Neural progenitor cell (in vitro differentiated cells): ENCODE measurements around the gene SH3BP5L.

Experiments used
- EZH2 ChIP-seq: fragments of 200-600 bp; sonication (generic); IDR thresholded peaks from 2 replicates; pipeline ENCODE4 v1.6.1; 2017; ENCODE audit warnings: antibody characterized with exemption, mild to moderate bottlenecking, moderate library complexity
- EZH2phosphoT487 ChIP-seq: fragments of 200-600 bp; sonication (generic); IDR thresholded peaks from 2 replicates; pipeline ENCODE4 v1.6.1; 2017; ENCODE audit warnings: antibody characterized with exemption
- TF ChIP-seq, protein P1 (sequence below): fragments of 200-600 bp; sonication (generic); IDR thresholded peaks from 2 replicates; pipeline ENCODE4 v1.5.1; 2017; ENCODE audit warnings: antibody characterized with exemption, mild to moderate bottlenecking

DNA sequence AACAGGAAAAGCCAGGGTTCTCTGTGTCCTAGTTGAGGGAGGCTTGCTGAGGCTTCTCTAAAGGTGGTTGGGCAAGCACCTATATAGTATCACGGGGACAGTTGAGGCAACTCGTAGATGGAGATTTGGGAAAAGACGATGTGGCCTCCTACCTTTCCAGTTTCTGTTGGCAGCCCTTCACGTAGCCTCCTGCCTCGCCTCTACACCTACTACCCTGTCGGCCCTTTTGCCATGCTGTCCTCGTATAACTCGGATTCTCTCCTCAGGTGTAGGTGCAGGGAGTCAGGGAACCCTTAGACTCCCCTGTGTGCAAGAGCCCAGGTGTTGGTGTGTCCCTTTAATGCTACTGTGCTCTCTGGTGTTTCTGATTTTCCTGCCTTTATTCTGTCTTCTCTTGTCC is 22.9 kb upstream of the SH3BP5L start:
- TF ChIP-seq, protein P1, sequence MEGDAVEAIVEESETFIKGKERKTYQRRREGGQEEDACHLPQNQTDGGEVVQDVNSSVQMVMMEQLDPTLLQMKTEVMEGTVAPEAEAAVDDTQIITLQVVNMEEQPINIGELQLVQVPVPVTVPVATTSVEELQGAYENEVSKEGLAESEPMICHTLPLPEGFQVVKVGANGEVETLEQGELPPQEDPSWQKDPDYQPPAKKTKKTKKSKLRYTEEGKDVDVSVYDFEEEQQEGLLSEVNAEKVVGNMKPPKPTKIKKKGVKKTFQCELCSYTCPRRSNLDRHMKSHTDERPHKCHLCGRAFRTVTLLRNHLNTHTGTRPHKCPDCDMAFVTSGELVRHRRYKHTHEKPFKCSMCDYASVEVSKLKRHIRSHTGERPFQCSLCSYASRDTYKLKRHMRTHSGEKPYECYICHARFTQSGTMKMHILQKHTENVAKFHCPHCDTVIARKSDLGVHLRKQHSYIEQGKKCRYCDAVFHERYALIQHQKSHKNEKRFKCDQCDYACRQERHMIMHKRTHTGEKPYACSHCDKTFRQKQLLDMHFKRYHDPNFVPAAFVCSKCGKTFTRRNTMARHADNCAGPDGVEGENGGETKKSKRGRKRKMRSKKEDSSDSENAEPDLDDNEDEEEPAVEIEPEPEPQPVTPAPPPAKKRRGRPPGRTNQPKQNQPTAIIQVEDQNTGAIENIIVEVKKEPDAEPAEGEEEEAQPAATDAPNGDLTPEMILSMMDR: no peak
- TF ChIP-seq EZH2 (no peak), EZH2phosphoT487 (no peak)
